Hematopoietic multipotent progenitor cell (in vitro differentiated cells): ENCODE results near the gene NUPR1. TPM values are rescaled to one million over a fixed set of nuclear protein-coding genes. Genes with fewer than 3 reads are reported as not detected.
A peak's percentile ranks its signal among the peaks of the same experiment; 100 is the strongest.
"Not testable (repeated sequence)": the region's sequence is repeated elsewhere in the genome, so short reads cannot be mapped to it uniquely, and the experiment has no call there.

Experiments used
- DNase-seq, 3 donors: peaks; one replicate each; pipeline ENCODE4 v3.0.0-alpha.2; 2011 to 2015; ENCODE audit warnings: low read depth in 2 of 3, low spot score in 2 of 3
- total RNA-seq: library from RNA; depleted of rRNA; stranded (reverse); fragments of >200 nt; gene quantifications from one replicate; pipeline ENCODE4 v1.2.3, GENCODE V29; 2012

NUPR1 gene
- total RNA-seq, 1 donor = not detected

GRCh38 chr16:28555561-28555960 is 16.8 kb upstream of the NUPR1 start:
- no peak for DNase-seq

DNA sequence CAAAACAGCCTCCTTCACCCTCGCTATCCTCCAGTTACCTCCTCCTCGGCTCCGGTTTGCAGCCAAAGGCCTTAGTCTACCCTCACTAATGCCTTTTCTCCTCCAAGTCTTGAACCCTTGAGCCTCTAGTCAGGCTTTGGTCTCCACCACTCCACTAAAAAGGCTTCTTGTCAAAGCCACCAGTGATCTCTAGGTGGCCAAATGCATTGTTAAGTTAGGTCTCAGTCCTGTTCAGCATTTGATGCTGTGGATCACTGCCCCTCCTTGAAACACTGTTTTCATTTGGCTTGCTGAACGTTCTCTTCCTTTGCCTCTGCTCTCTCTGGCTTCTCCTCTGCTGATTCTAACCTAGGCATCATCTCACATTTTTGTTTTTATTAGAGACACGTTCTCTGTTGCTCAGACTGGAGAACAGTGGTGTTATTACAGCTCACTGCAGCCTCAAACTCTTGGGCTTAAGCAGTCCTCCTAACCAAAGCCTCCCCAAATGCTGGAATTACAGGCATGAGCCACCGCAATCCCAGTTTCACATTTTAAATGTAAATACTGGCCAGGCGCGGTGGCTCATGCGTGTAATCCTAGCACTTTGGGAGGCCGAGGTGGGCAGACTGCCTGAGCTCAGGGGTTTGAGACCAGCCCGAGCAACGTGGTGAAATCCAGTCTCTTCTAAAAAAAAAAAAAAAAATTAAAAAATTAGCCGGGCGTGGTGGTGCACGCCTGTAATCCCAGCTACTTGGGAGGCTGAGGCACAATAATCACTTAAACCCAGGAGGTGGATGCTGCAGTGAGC is 16.1 kb upstream of the NUPR1 start:
- no peak for DNase-seq

GRCh38 chr16:28553776-28554633 is 15.2 kb upstream of the NUPR1 start, which contains the start of gene SGF29:
SGF29 (plus strand) TSS chr16:28553920; CDS start chr16:28581070, 27,150 bp downstream.
- DNase-seq = peak; percentile 93 to 97 (median 96)

DNA sequence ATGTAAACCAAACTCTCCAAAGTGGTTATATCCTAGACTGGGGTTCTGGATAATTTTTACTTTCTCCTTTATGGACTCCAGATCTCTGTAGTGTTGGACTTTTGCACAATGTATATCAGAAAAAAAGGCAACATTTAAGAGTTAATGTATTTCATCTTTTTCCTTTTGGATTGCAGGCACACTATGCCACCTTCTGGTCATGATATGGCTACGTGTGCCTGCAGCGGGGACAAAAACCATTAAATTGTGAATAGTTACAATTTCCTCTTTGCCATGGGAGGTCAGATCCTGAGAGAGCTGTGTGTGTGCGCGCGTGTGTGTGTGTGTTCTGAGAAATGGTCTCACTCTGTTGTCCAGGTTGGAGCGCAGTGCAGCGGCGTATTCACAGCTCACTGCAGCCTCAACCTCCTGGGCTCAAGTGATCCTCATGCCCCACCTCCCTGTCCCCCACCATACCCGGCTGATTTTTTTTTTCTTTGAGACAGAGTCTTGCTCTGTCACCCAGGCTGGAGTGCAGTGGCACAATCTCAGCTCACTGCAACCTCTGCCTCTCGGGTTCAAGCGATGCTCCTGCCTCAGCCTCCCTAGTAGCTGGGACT is 10.6 kb upstream of the NUPR1 start:
- DNase-seq = peak in 2 of 3 donors; percentile 54 to 75

DNA sequence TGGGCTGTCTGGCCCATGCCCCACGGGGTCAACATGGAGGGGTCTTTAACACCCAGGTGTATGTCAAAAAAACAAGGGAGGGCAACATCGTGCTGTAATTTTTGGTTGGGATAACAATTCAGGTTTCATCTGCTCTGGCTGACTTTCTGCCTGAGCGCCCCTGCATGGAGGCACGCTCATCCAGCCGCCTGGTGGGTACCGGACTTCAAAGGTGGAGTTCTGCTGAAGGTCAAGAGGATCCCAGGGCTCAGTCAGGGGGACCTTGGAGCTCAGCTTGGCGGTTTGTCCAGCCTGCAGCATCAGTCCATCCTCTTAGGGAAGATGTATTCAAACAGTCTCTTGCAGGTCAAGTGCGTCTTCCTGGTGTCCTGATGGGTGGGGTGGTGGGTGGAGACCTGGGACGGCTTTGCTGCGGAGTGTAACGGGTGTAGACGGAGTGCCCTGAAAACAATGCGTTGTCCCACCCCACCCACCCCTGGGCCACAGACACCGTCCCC is 9.6 kb upstream of the NUPR1 start:
- DNase-seq = no peak

GRCh38 chr16:28546626-28547025 is 7.9 kb upstream of the NUPR1 start:
- DNase-seq = no peak

GRCh38 chr16:28545964-28546363 is 7.2 kb upstream of the NUPR1 start:
- DNase-seq = not testable (repeated sequence)

DNA sequence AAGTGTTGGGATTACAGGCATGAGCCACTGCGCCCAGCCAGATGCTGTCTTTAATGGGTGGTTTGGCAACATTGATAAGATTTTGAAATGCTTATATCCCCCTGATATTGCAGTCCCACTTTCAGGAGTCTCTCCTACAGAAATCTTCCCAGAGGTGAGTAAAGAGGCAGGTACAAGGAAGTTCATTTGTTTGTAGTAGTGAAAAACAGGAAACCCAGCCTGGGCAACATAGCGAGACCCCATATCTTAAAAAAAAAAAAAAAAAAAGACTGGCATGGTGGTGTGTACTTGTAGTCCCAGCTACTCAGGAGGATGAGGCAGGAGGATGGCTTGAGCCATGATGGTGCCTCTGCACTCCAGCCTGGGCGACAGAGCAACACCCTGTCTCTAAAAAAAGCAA is 6.2 kb upstream of the NUPR1 start:
- no peak for DNase-seq

GRCh38 chr16:28543072-28543471 is 4.3 kb upstream of the NUPR1 start:
- peak in 2 of 3 donors; percentile 56 to 81 for DNase-seq

DNA sequence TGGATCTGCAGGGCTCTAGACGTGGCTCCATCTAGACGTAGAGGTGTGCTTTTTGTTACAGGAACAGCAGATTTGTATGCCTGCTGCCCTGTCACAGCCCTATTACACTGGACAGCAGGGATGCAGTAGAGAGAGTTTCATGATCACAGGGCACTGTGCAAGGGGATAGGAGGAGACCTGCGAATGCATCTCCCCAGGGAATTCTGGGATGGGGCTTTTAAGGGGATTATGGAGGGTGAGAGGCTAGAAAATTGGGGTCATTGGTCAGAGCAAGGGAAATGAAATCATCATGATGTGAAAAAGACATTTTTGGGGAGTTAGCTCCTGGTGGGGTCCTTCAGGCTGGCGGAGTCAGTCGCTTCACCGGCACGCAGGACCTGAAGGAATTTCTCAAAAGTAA is 3.9 kb upstream of the NUPR1 start:
- no peak for DNase-seq

GRCh38 chr16:28540346-28540745 is 1.6 kb upstream of the NUPR1 start:
- DNase-seq = no peak

DNA sequence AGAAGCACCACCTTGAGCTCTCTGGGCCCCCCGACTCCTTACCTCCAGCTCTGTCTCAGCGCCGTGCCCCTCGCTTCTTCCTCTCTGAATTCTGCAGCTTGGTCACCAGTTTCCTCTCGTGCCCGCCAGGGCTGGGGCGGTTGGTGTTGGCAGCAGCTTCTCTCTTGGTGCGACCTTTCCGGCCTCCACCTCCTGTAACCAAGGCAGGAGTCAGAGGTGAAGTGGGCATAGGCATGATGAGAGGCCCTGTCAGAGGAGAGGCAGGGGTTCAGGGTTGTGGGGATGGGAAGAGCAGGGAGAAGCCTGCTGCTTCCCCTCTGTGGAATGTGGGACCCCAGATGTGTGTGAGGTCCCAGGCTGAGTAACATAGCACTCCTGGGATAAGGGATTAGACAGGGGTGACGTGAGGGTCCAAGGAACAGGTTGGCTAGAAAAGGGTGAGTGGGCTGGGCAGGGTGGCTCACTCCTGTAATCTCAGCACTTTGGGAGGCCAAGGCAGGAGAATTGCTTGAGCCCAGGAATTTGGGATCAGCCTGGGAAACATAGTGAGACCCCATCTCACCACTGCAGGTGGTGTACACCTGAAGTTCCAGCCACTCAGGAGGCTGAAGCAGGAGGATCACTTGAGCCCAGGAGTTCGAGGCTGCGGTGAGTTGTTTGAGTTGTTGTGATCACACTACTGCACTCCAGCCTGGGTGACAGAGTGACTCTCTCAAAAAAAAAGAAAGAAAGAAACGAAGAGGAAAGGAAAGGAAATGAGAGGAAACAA is 626 bp downstream of the NUPR1 start:
- DNase-seq = no peak

DNA sequence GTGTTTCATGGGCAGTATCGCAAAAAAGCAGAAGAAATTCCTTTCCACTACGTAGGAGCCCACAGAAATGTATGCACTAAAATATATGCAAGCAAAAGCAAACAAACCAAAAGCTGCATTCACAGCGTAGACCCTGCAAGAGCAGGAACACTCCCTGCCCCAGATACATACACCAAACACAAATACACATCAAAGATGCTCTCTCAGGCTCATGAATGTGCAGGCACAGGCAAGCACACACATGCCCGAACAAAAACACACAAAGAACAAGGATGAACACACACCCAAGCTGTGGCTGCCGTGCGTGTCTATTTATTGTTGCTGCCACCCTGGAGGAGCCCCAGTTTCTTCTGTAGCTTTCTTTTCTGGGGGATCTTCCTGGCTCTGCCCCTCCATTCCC is 1.7 kb downstream of the NUPR1 start:
- no peak for DNase-seq

- DNase-seq = no peak
Measured at GRCh38 chr16:28534542-28535373, 4.0 kb downstream of the NUPR1 start.

DNA sequence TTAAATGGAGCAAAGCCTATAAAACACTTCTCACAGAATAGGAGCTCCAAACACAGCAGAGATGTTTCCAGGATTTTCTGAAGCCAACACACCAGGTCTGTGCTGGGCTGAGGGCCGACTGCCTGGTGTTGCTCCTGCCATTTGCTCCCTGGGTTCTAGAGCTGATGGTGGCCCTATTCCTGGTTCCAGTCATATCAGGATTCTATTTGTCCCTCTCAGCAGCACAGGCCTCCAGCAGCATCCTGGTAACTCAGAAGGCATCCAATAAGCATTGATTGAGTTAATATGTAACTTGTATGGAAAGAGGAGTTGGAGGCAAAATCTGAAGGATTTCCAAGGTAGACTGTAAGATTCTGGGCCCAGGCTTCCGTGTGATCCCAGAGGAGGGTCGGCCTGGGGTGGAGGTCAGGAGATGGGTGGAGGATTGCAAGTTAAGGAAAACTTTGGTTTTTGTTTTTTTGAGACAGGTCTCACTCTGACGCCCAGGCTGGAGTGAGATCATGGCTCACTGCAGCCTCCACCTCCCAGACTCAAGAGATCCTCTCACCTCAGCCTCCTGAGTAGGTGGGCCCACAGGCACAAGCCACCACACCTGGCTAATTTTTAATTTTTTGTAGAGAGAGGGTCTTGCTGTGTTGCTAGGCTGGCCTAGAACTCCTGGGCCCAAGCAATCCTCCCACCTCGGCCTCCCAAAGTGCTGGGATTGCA is 5.7 kb downstream of the NUPR1 start:
- DNase-seq = no peak

DNA sequence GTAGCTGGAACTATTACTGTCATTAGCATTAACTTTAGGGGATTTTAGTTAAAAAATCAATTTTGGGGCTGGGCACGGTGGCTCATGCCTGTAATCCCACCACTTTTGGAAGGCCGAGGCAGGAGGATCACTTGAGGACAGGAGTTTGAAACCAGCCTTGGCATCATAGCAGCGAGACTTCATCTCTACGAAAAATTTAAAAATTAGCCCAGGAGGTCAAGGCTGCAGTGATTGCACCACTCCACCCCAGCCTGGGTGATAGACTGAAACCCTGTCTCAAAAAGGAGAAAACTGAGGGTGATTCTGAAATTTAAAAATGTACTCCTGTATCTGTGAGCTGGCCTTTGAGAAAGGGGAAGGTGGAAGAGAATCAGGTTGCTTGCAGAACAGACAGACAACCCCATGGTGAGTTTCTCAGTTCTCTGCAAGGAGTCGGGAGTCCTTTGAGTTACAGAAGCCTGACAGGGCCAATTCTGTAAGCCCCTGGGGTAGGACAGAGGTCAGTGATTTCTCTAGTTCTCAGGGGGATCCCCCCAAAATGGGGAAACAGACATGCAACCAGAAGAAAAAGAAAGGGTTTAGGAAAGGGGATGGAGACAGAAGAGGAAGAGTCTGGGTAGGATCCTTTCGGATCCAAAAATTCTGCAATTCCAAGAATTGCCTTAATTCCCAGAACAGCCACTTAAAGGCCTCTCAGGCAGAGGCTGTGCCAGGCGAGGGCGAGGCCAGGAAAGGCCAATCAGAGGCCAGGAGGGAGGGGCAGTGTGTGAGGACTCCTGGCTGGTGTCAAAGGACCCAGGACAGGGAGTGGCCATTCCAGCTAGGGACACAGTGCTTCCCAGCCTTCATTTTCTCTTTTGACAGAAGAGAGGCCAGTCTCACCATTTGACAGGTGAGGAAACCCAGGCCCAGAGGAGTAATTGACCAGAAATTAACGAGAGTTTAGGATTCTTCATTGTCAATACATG is 6.7 kb downstream of the NUPR1 start:
- no peak for DNase-seq

GRCh38 chr16:28529124-28529523 is 9.7 kb downstream of the NUPR1 start:
- DNase-seq = no peak

GRCh38 chr16:28528463-28528867 is 10.3 kb downstream of the NUPR1 start:
- no peak for DNase-seq
